ENCODE data around the gene KRTAP4-8.

GRCh38 chr17:41061964-41062363 is 36.0 kb downstream of the KRTAP4-8 start:
- TF ChIP-seq, protein P1, sequence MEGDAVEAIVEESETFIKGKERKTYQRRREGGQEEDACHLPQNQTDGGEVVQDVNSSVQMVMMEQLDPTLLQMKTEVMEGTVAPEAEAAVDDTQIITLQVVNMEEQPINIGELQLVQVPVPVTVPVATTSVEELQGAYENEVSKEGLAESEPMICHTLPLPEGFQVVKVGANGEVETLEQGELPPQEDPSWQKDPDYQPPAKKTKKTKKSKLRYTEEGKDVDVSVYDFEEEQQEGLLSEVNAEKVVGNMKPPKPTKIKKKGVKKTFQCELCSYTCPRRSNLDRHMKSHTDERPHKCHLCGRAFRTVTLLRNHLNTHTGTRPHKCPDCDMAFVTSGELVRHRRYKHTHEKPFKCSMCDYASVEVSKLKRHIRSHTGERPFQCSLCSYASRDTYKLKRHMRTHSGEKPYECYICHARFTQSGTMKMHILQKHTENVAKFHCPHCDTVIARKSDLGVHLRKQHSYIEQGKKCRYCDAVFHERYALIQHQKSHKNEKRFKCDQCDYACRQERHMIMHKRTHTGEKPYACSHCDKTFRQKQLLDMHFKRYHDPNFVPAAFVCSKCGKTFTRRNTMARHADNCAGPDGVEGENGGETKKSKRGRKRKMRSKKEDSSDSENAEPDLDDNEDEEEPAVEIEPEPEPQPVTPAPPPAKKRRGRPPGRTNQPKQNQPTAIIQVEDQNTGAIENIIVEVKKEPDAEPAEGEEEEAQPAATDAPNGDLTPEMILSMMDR (IDR thresholded peaks at IDR 0.05): no peak
- TF ChIP-seq POLR2A (IDR thresholded peaks at IDR 0.05): no peak

Measured in lower leg skin (tissue), 3 donors.